HG02763 (cell line): ENCODE data around the gene TRIM63.

Source experiments
- ATAC-seq: cut with Tn5 transposase; IDR thresholded peaks from one replicate; pipeline ENCODE4 v1.9.1; 2021; ENCODE audit warnings: mild to moderate bottlenecking, moderate library complexity; ENCODE audit not compliant: unreplicated experiment

TRIM63 gene

DNA sequence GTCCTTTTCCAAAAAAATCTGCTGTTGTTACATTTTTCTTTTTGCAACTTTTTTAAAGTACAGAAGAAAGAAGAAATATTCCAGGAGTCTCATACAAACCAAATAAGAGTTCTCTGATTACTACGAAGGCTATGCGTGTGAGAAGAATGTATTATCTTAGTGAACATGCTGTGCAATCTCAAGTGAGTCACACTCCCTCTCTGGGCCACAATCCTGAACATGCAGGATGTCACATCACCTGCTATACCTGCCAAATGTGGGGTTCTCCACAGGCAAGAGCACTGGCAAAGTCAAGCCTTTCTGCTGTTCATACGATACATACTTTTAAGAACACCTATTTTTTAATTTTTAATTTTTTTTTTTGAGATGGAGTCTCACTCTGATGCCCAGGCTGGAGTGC, 21.7 kb upstream of the TRIM63 start:
- ATAC-seq = no peak

DNA sequence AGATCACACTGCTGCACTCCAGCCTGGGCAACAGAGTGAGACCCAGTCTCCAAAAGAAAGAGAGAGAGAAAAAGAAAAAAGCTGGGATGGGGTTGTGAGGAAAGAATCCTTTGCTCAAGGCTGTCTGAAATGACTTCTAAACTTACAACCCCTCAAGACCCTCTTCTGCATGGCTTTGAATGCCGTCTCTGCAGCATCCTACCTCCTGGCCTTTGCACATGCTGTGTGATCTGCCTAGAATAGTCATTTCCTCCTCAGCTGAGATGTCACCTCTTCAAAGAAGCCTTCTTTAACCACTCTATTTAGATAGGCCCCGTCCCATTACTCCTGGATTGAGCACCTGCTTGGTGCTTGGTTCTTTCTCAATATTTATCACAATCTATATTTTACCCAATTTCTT, 17.4 kb upstream of the TRIM63 start:
- no peak for ATAC-seq

DNA sequence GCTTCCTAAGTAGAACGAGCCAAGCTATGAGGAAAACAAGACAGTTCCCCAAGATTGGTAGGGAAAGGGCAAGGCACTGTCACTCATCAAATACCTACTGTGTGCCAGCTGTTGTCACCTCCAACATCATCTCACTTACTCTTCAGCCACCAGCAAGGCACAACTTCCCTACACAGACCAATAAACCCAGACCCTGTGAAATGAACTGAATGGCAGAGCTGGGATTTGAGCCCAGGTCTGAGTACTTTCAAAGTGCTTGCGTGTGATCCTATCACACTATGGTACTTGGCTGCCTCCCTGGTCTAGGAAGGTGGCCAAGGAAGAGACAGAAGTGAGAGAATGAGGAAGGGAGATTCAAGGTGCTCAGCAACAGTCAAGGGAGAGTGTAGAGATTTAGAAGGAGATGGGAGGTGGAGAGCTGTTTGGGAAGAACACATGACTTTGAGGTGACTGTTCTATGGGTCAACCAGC, 16.7 kb upstream of the TRIM63 start:
- no peak for ATAC-seq

DNA sequence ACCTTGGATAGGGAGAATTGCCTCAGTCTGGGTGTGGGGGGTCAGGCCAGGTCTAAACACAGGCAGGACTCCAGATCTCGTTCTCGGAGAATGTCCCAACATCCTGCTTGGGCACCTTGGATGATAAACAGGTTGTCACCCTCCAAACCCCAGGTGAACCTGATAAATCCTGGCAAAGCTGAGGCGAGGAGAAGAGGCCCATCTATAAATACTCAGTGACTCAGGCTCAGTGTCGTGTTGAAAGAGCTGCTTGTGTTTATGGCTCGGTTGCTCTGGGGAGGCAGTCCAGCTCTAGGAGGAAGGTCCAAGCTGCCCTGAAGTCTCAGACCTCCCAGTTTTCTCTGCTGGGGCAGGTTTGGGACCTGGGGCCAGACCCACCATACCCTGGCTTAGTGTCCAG, 15.8 kb upstream of the TRIM63 start:
- ATAC-seq = no peak

DNA sequence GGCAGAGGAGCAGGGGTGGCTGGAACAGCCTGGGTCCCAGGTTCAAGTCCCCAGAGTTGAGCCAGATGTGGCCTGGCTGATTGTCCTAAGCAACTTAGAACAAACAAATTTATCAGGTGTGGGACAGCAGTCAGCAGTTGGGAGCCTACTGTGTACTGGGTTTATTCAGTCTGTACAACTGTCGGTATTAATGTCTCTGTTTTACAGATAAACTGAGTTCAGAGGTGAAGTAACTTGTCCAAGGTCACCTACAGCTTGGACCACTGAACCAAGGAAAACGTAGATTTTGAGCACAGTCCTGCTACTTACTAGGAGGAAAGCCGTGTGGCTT, 14.6 kb upstream of the TRIM63 start:
- ATAC-seq = no peak

DNA sequence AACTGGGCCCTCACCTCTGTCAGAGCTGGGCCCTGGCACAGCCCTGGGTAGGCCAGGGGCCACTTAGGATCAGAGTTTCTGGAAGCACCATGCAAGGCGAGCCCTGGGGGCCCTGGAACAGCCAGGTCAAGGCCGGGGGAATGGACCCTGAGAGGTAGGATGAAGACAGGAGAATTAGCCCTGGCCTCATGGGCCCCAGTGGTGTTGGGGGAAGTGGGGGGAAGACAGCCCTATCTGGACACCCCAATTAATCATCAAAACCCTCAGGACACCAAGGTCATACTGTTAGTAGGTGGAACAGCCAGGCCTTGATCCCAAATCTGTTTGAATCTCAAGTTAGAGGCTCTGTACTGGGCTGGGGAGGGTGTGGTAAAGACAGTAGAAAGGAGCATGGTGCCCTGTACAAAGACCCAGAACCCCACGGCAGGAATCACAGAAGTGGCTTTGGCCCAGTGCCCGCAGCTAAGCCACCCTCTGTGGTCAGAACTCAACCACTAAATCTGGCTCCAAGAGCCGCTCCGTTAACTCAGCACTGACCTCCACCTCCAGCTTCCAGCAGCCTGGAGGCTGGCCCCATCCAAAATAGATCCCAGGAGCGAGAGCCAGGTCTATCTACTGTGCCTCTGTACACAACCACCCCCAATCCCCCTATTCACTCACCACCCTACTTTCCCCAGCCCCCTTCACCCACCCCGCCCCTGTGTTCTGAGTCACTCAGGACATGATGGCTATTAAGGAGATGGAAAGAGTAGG, 14.0 kb upstream of the TRIM63 start:
- ATAC-seq = no peak

DNA sequence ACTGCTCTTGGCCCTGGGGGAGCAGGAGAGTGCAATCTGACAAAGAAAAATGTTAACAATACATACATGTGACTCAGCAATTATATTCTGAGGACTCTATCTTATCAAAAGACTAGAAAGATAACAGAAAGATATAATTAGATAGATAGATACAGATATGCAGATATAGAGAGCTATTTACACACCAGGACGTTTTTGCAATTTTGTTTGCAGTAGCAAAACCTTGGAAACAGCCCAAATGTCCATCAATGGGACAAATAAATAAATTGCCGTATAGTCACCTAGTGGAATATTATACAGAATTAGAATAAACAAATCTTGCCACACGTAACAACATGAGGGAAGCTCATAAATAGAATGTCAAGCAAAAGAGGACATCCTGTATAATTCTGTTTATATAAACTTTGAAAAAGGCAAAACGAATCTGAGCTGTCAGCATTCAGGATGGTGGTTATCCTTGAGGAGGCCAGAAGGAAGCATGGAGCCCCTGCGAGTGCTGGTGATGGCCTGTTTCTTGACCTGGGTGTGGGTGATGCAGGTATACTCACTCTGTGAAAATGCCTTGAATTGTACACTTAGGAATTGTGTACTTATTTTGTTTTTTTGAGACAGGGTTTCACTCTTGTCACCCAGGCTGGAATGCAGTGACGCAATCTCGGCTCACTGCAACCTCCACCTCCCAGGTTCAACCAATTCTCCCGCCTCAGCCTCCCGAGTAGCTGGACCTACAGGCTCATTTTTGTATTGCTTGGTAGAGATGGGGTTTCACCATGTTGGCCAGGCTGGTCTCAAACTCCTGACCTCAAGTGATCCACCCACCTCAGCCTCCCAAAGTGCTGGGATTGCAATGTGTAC, 12.8 kb upstream of the TRIM63 start:
- no peak for ATAC-seq

DNA sequence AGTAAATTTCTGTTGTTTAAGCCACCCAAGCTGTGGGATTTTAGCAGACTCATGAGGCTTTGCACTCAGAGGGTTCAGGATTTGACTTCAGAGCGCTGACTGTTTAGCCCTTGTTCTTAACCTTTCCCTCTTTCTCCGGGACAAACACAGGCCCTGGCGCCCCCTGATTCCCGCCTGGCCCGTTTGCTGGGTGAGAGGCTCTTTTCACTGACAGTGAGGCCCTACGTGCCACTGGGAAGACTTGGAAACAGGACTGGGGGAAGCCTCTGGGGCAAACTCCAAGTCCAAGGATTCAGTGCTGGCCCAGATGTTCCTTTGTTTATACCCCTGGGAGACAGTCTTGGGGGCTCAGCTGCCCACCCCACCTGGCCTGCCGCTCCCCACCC, 11.7 kb upstream of the TRIM63 start:
- no peak for ATAC-seq

DNA sequence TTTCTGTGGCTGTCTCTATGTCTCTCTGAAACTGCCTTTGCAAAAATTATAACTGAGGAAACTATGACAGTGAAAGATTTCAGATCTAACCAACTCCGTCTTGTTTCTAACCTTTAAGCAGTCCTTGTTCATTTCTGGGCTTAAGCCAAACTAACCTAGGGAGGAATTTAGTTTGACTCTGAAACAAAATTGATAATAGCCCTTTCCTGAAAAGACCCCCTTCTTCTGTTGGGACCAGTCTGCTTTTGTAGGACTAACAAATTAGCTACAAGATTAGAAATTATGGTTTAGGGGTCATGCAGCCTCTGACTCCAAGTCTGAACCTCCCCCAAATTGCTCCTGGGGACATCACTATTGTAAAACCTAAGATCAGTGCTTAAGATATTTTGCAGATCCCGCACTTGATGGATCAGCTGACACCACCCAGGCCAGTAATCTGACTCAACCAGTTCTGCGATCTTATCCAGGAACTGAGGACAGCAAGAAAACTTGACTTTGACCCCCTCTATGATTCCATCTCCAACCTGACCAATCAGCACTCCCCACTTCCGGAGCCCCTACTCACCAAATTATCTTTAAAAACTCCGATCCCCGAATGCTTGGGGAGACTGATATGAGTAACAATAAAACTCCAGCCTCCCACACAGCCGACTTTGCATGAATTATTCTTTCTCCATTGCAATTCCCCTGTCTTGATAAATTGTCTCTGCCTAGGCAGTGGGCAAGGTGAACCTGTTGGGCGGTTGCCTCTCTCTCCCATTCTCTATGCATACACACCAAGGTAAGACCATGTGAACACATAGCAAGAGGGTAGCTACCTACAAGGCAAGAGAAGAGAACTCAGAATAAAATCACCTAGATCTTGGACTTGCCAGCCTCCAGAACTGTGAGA, 11.1 kb upstream of the TRIM63 start:
- ATAC-seq = no peak

DNA sequence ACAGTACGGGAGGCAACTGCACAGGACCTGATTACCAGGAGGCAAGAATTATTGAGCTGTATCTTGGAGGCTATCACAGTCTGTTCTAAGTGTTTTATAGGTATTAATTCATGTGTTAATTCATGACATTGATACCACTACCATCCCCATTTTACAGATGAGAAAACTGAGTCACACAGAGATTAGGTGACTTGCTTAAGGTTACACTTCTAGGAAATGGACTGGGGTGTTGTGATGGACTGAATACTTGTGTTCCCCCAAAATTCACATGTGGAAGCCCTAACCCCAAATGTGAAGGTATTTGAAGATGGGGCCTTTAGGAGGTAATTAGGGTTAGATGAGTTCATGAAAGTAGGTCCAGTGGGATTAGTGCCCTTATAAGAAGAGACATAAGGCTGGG, 10.1 kb upstream of the TRIM63 start:
- ATAC-seq = no peak

DNA sequence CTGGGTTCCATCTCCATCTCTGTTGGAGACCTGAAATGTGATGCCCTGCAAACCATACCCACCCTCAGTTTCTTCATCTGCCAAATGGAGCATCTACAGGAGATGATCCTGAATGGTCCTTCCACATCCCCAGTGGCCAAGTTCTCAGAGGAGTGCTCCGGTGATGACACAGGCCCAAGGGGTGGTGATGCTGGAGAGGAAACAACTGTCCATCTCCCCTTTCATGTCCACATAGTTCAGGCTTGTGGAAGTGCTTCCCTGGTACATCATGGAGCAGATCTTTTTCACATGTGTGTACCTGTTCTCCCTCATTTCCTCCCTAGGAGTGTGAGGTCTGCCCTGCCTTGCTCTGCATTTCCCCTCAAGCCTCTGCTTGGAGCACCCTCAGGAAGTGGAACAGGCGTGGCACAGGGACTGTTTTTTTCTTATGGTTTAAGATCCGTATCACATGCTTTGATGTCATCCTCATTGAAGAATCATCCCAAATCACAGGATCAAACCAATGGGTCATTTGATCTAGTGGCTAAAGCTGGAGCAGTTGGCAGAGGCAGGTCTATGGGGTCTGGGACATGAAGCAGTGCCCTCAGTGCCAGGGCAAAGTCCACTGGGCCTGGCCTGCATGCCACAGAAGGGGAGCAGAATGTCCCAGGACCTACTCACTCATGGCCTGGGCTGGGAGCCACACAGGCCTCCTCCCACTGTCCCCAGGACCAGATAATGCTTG, 8.2 kb upstream of the TRIM63 start:
- ATAC-seq = no peak

DNA sequence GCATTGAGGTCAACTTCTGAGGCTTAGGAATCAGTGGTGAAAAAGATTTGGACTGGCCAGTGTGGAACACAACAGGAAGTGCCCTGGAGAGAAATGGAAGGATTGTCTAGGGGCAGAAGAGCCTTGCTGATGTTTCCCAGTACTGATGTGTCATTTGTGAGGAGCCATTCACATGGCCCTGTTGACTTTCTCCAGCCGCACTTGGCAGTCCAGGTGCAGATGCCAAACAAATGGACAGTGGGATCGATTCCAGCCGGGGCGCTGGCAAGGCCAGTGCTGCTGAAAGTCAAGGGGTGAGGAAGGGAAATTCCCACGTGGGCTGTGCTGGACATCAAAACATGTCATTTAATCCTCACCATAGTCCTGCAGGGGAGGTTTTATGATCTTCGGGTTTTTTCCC, 4.9 kb upstream of the TRIM63 start:
- ATAC-seq = no peak

DNA sequence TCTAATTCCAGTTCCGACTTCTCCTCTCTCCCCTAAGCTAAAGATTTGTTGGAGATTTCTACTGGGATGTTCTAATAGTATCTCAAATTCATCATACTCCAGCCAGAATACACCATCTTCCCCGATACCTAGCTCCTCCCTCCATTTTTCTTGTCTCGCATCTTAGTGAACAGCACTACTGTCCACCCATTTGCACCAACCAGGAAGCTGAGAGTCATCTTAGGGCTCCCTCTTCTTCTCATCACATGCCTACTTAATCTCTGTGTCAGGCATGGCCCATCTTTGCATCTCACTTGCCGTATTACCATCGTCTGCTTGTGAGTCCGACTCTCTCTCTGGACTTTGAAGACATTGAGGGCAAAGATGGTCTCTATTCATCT, 3.5 kb upstream of the TRIM63 start:
- ATAC-seq = no peak

DNA sequence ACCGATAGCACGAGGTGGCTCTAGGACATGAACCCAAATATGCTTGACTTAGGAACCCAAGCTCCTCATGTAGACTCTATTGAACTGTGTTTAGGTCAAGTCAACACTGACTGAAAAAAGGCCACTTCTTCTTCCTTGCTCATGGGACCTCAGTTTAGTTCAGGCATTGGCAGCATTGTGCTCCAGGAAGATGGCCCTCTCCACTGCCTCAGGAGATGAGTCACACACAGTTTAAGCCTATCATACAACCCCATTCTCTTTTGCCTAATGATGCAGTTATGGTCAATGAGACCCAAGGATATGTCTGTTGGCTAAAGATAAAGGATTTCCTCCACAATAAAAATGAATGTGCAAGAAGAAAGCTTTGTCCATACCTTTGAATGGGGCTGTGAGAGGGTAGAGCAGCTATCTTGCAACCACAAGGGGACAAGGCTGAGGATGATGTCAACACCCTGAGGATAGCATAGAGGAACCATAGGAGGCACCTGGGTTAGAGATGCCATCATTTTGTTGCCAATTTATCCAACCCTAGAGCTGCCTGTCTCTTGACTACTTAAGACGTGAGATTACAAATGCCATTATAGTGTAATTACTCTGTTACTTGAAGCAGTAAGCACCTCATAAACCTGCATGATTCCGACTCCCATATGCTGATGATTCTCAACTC, 3.0 kb upstream of the TRIM63 start:
- no peak for ATAC-seq

DNA sequence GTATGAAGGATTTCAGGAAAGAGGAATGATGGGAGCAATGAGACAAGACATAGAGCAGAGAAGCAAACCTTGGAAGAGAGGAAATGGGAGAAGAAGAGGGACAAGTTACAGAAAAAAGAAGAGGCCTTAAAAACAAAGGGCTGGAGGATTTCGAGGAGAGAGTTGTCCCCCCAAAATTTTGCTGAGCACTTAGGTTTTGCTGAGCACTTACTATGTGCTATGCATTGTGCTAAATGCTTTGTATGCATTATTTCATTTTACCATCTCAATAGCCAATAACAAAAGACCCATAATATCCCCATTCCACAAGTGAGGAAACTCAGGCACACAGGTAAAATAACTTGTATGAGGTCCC, 2.5 kb upstream of the TRIM63 start:
- ATAC-seq = no peak

DNA sequence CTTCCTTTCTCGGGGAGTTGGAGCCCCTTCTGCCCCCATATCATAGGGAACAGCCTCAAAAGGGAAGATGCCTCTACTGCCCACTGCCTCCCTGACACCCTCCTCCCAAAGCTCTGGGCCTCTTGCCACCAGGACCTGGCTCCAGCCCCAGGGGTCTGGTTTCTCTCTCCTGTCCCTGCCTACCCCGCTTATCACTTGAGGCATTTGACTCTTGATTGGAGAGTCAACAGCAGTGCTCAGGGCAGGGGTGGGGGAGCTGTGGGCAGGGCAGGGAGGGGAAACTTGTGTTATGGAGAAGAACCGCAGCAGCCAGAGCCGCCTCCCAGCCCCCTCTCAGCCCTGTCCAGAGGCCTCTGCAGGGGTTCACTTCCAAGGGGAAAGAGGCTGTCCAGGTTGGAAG, 573 bp downstream of the TRIM63 start:
- ATAC-seq = no peak

DNA sequence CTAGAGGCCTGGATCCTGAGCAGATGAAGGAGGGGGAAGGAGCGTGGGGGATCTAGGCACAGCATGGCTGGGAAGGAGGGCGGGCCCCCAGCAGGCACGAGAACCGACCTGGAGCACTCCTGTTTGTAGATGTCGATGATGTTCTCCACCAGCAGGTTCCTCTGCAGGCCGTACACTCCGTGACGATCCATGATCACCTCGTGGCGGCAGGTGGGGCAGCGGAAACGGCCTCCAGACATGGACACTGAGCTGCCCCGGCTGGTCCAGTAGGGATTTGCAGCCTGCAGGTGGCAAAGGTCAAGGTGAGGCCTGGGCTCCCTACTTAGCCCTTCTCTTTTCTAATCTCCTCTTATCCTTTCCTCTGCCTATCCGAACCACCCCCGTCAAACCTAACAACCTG, 1.3 kb downstream of the TRIM63 start:
- ATAC-seq = no peak

DNA sequence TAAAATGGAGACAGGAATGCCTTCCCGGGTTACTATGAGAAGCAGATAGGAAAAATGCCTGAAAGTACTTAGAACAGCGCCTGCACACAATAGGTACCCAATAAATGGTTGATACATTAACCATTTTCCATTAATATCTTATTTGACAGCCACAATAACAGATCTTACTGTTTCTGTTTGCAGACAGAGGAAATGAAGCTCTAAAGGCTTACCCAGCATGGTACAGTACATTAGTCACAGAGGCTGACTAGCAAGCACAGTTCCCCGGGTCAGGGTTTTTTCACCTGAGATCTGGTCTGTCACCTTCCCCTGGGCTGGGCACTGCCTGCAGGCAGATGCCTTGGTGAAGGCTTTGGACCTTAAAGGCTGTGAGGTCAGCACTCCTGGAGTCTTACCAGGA, 2.9 kb downstream of the TRIM63 start:
- no peak for ATAC-seq

DNA sequence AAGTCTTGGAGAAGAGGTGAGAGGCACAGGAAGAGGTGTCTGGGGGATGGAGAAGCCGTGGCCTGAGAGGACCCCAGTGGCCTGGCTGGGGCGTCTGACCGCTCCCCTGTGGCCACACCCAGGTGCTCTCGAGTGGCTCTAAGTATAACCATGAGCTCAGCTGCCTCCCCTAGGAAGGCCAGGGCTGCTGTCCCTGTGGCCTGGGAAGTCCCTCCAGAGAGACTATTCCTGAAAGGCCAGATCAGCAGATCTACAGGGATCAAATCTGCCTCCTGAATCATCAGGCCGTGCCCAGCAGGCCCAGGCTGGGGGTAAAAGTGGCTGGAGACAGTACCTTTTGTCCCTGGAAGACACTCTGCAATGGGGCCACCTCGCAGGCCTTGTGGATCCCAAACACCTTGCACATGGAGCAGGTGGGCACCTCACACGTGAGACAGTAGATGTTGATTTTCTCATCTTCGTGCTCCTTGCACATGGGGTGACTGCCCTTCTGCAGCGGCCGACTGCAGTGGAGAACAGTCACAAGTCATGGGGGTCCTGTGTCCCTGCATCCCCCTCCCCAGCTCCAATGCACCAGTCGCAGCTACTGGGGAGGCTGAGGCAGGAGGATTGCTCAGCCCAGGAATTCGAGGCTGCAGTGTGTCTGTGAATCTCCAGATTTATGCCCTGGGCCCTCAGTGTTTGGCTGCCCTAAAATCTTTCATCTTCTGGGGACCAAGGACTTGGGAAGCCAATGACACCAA, 6.4 kb downstream of the TRIM63 start:
- no peak for ATAC-seq

DNA sequence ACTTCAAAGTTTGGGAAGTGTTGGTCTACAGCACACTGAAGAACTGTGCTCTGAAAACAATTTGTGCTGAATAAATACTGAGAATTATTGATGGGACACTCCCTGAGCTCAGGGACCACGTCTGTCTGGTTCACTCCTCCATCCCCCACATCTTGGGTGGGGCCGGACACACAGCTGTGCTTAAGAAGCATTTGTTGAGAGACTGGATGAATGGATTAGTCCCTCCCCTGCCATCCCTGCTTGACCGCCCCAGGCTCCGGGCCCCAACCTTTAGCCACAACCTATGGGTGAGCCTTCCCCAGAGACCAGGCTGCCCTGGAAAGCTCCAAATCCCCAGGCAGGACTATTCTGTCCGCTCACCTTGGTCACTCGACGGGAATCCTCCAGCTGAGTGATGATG, 7.5 kb downstream of the TRIM63 start:
- no peak for ATAC-seq
